ENCODE results near the gene TXNRD1. TPM values are rescaled to one million over a fixed set of nuclear protein-coding genes. Genes with fewer than 3 reads are reported as not detected.

The TXNRD1 gene
- total and polyA plus RNA-seq, 4 donors: 23.6 to 70.8 (median 55.7) TPM

- Histone ChIP-seq H3K4me1 (ENCODE audit: control insufficient read depth in 4 of 4, insufficient read depth in 4 of 4, low read length in 3 of 4) (no peaks in the 10 kb centered on the region), H3K27ac (ENCODE audit: low read depth in 1 of 2, low read length in 2 of 2) (no peak overlapping the region), H3K27me3 (ENCODE audit: control insufficient read depth in 4 of 4, insufficient read depth in 4 of 4, low read length in 3 of 4) (no peaks in the 10 kb centered on the region), H3K36me3 (ENCODE audit: control insufficient read depth in 4 of 4, insufficient read depth in 3 of 4, low read depth in 1 of 4, low read length in 3 of 4) (no peaks in the 10 kb centered on the region), H3K9me3 (ENCODE audit: control insufficient read depth in 4 of 4, low read length in 3 of 4) (peaks cover 8 to 20% (median 17%) of the 10 kb centered on the region in 4 donors), H3K9ac (ENCODE audit: low read depth in 1 of 2, low read length in 2 of 2) (no peak overlapping the region), H3K4me3 (ENCODE audit: low read depth in 1 of 3, low read length in 3 of 3) (no peak overlapping the region)
- WGBS: 96% methylated on average over 7 of the region's 7 CpGs
- no peak for DNase-seq (ENCODE audit: low spot score)
- TF ChIP-seq HNF4G (IDR thresholded peaks at IDR 0.05): no peak
- TF ChIP-seq, protein P1, sequence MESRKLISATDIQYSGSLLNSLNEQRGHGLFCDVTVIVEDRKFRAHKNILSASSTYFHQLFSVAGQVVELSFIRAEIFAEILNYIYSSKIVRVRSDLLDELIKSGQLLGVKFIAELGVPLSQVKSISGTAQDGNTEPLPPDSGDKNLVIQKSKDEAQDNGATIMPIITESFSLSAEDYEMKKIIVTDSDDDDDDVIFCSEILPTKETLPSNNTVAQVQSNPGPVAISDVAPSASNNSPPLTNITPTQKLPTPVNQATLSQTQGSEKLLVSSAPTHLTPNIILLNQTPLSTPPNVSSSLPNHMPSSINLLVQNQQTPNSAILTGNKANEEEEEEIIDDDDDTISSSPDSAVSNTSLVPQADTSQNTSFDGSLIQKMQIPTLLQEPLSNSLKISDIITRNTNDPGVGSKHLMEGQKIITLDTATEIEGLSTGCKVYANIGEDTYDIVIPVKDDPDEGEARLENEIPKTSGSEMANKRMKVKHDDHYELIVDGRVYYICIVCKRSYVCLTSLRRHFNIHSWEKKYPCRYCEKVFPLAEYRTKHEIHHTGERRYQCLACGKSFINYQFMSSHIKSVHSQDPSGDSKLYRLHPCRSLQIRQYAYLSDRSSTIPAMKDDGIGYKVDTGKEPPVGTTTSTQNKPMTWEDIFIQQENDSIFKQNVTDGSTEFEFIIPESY (IDR thresholded peaks at IDR 0.05): no peak
- TF ChIP-seq, protein P2, sequence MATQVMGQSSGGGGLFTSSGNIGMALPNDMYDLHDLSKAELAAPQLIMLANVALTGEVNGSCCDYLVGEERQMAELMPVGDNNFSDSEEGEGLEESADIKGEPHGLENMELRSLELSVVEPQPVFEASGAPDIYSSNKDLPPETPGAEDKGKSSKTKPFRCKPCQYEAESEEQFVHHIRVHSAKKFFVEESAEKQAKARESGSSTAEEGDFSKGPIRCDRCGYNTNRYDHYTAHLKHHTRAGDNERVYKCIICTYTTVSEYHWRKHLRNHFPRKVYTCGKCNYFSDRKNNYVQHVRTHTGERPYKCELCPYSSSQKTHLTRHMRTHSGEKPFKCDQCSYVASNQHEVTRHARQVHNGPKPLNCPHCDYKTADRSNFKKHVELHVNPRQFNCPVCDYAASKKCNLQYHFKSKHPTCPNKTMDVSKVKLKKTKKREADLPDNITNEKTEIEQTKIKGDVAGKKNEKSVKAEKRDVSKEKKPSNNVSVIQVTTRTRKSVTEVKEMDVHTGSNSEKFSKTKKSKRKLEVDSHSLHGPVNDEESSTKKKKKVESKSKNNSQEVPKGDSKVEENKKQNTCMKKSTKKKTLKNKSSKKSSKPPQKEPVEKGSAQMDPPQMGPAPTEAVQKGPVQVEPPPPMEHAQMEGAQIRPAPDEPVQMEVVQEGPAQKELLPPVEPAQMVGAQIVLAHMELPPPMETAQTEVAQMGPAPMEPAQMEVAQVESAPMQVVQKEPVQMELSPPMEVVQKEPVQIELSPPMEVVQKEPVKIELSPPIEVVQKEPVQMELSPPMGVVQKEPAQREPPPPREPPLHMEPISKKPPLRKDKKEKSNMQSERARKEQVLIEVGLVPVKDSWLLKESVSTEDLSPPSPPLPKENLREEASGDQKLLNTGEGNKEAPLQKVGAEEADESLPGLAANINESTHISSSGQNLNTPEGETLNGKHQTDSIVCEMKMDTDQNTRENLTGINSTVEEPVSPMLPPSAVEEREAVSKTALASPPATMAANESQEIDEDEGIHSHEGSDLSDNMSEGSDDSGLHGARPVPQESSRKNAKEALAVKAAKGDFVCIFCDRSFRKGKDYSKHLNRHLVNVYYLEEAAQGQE (IDR thresholded peaks at IDR 0.05): no peak
- TF ChIP-seq GABPA (IDR thresholded peaks at IDR 0.05 in 1 of 2, conservative IDR thresholded peaks at IDR 0.05 in 1 of 2): no peak
- TF ChIP-seq, protein P3, sequence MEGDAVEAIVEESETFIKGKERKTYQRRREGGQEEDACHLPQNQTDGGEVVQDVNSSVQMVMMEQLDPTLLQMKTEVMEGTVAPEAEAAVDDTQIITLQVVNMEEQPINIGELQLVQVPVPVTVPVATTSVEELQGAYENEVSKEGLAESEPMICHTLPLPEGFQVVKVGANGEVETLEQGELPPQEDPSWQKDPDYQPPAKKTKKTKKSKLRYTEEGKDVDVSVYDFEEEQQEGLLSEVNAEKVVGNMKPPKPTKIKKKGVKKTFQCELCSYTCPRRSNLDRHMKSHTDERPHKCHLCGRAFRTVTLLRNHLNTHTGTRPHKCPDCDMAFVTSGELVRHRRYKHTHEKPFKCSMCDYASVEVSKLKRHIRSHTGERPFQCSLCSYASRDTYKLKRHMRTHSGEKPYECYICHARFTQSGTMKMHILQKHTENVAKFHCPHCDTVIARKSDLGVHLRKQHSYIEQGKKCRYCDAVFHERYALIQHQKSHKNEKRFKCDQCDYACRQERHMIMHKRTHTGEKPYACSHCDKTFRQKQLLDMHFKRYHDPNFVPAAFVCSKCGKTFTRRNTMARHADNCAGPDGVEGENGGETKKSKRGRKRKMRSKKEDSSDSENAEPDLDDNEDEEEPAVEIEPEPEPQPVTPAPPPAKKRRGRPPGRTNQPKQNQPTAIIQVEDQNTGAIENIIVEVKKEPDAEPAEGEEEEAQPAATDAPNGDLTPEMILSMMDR (IDR thresholded peaks at IDR 0.05; ENCODE audit: low read depth, low read length, missing input control): no peak
- TF ChIP-seq TAF1 (conservative IDR thresholded peaks at IDR 0.05): no peak
- TF ChIP-seq NR2F2 (IDR thresholded peaks at IDR 0.05): no peak
- TF ChIP-seq FOXA2 (IDR thresholded peaks at IDR 0.05): no peak
Observed at GRCh38 chr12:104234926-104235499, 19.4 kb downstream of the TXNRD1 start.

DNA sequence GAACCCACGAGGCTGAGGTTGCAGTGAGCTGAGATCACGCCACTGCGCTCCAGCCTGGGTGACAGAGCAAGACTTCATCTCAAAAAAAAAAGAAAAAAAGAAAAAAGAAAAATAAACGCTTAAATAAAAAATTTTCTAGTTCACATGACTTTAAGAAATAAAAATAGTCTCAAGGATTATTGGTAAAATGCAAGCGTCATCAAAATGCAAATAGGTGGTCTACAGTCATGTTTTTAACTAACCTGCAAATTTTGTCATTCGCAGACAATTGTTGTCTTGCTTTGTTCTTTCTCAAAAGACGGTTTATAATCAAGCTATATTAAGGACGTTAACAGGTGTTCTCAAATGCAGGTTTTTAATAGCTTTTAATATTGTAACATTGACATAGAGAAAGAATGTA lies 22.4 kb downstream of the TXNRD1 start:
- Histone ChIP-seq H3K36me3 (ENCODE audit: control insufficient read depth in 4 of 4, insufficient read depth in 3 of 4, low read depth in 1 of 4, low read length in 3 of 4) (no peaks in the 10 kb centered on the region), H3K9me3 (ENCODE audit: control insufficient read depth in 4 of 4, low read length in 3 of 4) (peaks cover 8 to 11% (median 9%) of the 10 kb centered on the region in 4 donors), H3K9ac (ENCODE audit: low read depth in 1 of 2, low read length in 2 of 2) (no peak overlapping the region), H3K4me3 (ENCODE audit: low read depth in 1 of 3, low read length in 3 of 3) (no peak overlapping the region), H3K4me1 (ENCODE audit: control insufficient read depth in 4 of 4, insufficient read depth in 4 of 4, low read length in 3 of 4) (no peaks in the 10 kb centered on the region), H3K27me3 (ENCODE audit: control insufficient read depth in 4 of 4, insufficient read depth in 4 of 4, low read length in 3 of 4) (no peaks in the 10 kb centered on the region), H3K27ac (ENCODE audit: low read depth in 1 of 2, low read length in 2 of 2) (no peak overlapping the region)
- no peak for DNase-seq (ENCODE audit: low spot score)
- 91% methylated on average over 8 of the region's 8 CpGs for WGBS
- TF ChIP-seq RXRA (IDR thresholded peaks at IDR 0.05): no peak
